Measurements from ENCODE around the gene CFHR3. TPM values are rescaled to one million over a fixed set of nuclear protein-coding genes. Genes with fewer than 3 reads are reported as not detected.
A peak's percentile ranks its signal among the peaks of the same experiment; 100 is the strongest.
"Not testable (repeated sequence)": the region's sequence is repeated elsewhere in the genome, so short reads cannot be mapped to it uniquely, and the experiment has no call there.

CFHR3 gene
- total RNA-seq, 2 donors from 2014 or later: not detected

DNA sequence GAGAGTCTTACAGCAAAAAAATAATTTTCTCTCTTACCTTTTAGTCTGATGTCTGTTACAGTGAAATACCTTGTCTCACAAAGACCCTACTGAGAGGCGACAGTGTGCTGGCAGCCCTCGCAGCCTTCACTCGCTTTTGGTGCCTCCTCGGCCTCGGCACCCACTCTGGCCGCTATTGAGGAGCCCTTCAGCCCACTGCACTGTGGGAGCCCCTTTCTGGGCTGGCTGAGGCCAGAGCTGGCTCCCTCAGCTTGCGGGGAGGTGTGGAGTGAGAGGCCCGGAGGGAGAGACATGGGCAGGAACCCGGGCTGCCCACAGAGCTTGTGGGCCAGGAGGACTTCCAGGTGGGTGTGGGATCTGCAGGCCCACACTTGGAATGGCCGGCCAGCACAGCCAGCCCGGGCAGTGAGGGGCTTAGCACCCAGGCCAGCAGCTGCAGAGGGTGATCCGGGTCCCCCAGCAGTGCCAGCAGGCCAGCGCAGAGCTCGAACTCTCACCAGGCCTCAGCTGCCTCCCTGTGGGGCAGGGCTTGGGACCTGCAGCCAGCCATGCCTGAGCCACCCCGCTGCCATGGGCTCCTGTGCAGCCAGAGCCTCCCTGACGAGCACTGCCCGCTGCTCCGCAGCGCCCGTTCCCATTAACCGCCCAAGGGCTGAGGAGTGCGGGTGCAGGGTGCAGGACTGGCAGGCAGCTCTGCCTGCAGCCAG lies 34.0 kb downstream of the CFHR3 start:
- H3K9me3 Mint-ChIP-seq: no peaks in the 10 kb centered on the region
- no peak overlapping the region for H3K27ac Mint-ChIP-seq
- ATAC-seq (no peak), DNase-seq (ENCODE audit: low spot score in 2 of 2) (no peak)
- no peaks in the 10 kb centered on the region for H3K36me3 Mint-ChIP-seq

DNA sequence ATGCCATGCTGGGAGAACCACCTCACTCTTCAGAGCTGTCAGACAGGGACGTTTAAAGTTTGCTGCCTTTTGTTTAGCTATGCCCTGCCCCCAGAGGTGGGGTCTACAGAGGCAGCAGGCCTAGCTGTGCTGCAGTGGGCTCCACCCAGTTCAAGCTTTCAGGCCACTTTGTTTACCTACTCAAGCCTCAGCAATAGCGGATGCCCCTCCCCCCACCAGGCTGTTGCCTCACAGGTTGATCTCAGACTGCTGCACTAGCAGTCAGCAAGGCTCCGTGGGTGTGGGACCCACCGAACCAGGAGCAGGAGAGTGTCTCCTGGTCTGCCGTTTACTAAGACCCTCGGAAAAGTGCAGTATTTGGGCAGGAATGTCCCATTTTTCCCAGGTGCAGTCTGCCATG lies 42.8 kb downstream of the CFHR3 start:
- not testable (repeated sequence) for ATAC-seq; H3K36me3 Mint-ChIP-seq; H3K27ac Mint-ChIP-seq; H3K9me3 Mint-ChIP-seq; DNase-seq (ENCODE audit: low spot score in 2 of 2)

DNA sequence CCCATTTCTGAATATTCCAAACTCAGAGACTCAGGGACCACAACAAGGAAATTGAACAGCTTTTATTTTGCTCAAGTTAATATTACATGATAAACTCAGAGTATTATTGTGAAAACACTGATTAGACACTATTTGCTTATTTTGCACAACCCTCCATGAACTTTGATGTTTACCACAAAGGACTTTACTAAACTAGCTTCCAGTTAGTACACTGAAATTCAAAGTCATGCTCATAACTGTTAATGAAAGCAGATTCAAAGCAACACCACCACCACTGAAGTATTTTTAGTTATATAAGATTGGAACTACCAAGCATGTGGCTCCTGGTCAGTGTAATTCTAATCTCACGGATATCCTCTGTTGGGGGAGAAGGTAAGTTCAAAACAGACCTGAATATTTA lies 44.9 kb downstream of the CFHR3 start, which contains the start of gene CFHR1:
Gene CFHR1 (plus strand): TSS at position 201 of the 400 bp plus-strand sequence. CDS start 114 bp downstream, at position 315.
- H3K9me3 Mint-ChIP-seq; H3K36me3 Mint-ChIP-seq; H3K27ac Mint-ChIP-seq; ATAC-seq; DNase-seq (ENCODE audit: low spot score in 2 of 2): not testable (repeated sequence)

DNA sequence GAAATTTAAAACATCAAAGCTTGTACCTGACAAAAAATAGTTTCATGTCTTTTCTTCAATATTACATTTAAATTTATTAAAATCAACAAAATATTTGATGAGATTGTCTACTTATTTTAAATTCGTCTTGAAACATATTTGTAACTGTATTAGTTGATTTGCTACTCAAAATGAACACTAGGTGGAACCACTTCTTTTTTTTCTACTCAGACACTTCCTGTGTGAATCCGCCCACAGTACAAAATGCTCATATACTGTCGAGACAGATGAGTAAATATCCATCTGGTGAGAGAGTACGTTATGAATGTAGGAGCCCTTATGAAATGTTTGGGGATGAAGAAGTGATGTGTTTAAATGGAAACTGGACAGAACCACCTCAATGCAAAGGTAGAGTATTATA lies 53.2 kb downstream of the CFHR3 start:
- peak; percentile 39 to 86 for ATAC-seq
- DNase-seq (ENCODE audit: low spot score in 2 of 2); H3K27ac Mint-ChIP-seq; H3K9me3 Mint-ChIP-seq; H3K36me3 Mint-ChIP-seq: not testable (repeated sequence)

Other genes starting within 250 kb of the CFHR3 start
- not detected for gene KCNT2, start 166.4 kb upstream of the CFHR3 start, total RNA-seq
- under 1 TPM in 1 of 2 donors, not detected in 1; 0.34 TPM for gene CFH, start 122.8 kb upstream of the CFHR3 start, total RNA-seq
- gene CFHR1, start 44.9 kb downstream of the CFHR3 start, total RNA-seq: not detected
- gene CFHR4, start 113.2 kb downstream of the CFHR3 start, total RNA-seq: not detected
- gene CFHR2, start 168.9 kb downstream of the CFHR3 start, total RNA-seq: not detected
- gene CFHR5, start 202.7 kb downstream of the CFHR3 start, total RNA-seq: not detected

All from activated naive CD4-positive, alpha-beta T cell treated with anti-CD3 and anti-CD28 coated beads, Interleukin-2, amount 50 U/mL, for 72 hours (primary cell).